Calu3 (cell line): Measurements from ENCODE around the gene TMEM131L. TPM values are rescaled to one million over a fixed set of nuclear protein-coding genes. Genes with fewer than 3 reads are reported as not detected.

ENCODE experiments used
- BruUV-seq: library from RNA; stranded (reverse); fragments of 400-500 nt; replicated peaks from 2 replicates; lab custom pipeline; 2021; lab: Mats Ljungman, UMichigan
- CTCF ChIA-PET: fragments of 300-600 bp; sonication (Branson Sonifier 250); formaldehyde crosslinking; loops from one replicate; lab custom pipeline; 2022; ENCODE audit warnings: antibody characterized with exemption; lab: Charles Lee
- DNase-seq: peaks from one replicate; pipeline ENCODE4 v3.0.0; 2022
- H3K27ac Mint-ChIP-seq: one replicate; pipeline ENCODE4 v1.8.0; 2022; ENCODE audit warnings: mixed read lengths; ENCODE audit not compliant: unreplicated experiment
- H3K27me3 Mint-ChIP-seq: one replicate; pipeline ENCODE4 v1.8.0; 2022; ENCODE audit warnings: mixed read lengths; ENCODE audit not compliant: unreplicated experiment
- H3K36me3 Mint-ChIP-seq: one replicate; pipeline ENCODE4 v1.8.0; 2022; ENCODE audit warnings: mild to moderate bottlenecking, moderate library complexity, mixed read lengths; ENCODE audit not compliant: insufficient read depth, unreplicated experiment
- H3K4me1 Mint-ChIP-seq: one replicate; pipeline ENCODE4 v1.8.0; 2022; ENCODE audit warnings: mild to moderate bottlenecking, low read depth, mixed read lengths; ENCODE audit not compliant: unreplicated experiment
- H3K4me3 Mint-ChIP-seq: one replicate; pipeline ENCODE4 v1.8.0; 2022; ENCODE audit warnings: mild to moderate bottlenecking, low read depth, moderate library complexity, mixed read lengths; ENCODE audit not compliant: unreplicated experiment
- H3K9me3 Mint-ChIP-seq: one replicate; pipeline ENCODE4 v1.8.0; 2022; ENCODE audit warnings: low read depth, mixed read lengths; ENCODE audit not compliant: unreplicated experiment
- CTCF ChIP-seq: fragments of 200-600 bp; IDR thresholded peaks from one replicate; pipeline ENCODE4 v1.8.0; 2022; ENCODE audit warnings: antibody characterized with exemption; ENCODE audit not compliant: unreplicated experiment
- intact Hi-C: fragments of 100-400 bp; cut with micrococcal nuclease; formaldehyde crosslinking; loops from one replicate; pipeline ENCODE4 v1.10.0; 2022; ENCODE audit not compliant: unreplicated experiment
- total RNA-seq: library from RNA; stranded (reverse); gene quantifications from 2 replicates; pipeline ENCODE4 v1.2.3, GENCODE V29; 2022

The TMEM131L gene
- total RNA-seq, 1 experiment from 2014 or later: 9.4 TPM

- CTCF ChIA-PET: no interaction called here
- peaks cover 3% of the 10 kb centered on the region for H3K9me3 Mint-ChIP-seq
- BruUV-seq: no TSS peak
- intact Hi-C loops: no loop called here
- no peak overlapping the region for H3K27ac Mint-ChIP-seq
- H3K27me3 Mint-ChIP-seq: peaks cover 21% of the 10 kb centered on the region
- no peak for TF ChIP-seq CTCF
- no peak overlapping the region for H3K4me3 Mint-ChIP-seq
- H3K4me1 Mint-ChIP-seq: peaks cover 6% of the 10 kb centered on the region
- DNase-seq: no peak
- H3K36me3 Mint-ChIP-seq: no peaks in the 10 kb centered on the region
These were observed 202.5 kb downstream of the TMEM131L start for GRCh38 chr4:153668647-153669046.

GRCh38 chr4:153669838-153670237 is 203.7 kb downstream of the TMEM131L start:
- Mint-ChIP-seq H3K9me3 (peaks cover 3% of the 10 kb centered on the region), H3K4me3 (no peak overlapping the region), H3K4me1 (peaks cover 6% of the 10 kb centered on the region), H3K27me3 (peaks cover 21% of the 10 kb centered on the region), H3K27ac (no peak overlapping the region), H3K36me3 (no peaks in the 10 kb centered on the region)
- no peak for TF ChIP-seq CTCF
- intact Hi-C loops: no loop called here
- no TSS peak for BruUV-seq
- no peak for DNase-seq
- CTCF ChIA-PET: no interaction called here

GRCh38 chr4:153676486-153676885 is 210.3 kb downstream of the TMEM131L start:
- CTCF ChIA-PET: no interaction called here
- intact Hi-C loops: no loop called here
- Mint-ChIP-seq H3K9me3 (no peaks in the 10 kb centered on the region), H3K4me1 (no peaks in the 10 kb centered on the region), H3K27ac (no peak overlapping the region), H3K27me3 (no peaks in the 10 kb centered on the region), H3K4me3 (no peak overlapping the region), H3K36me3 (no peaks in the 10 kb centered on the region)
- TF ChIP-seq CTCF: no peak
- BruUV-seq: no TSS peak
- DNase-seq: no peak

- no peaks in the 10 kb centered on the region for H3K36me3 Mint-ChIP-seq
- H3K27me3 Mint-ChIP-seq: no peaks in the 10 kb centered on the region
- no peaks in the 10 kb centered on the region for H3K4me1 Mint-ChIP-seq
- DNase-seq: no peak
- no peak for TF ChIP-seq CTCF
- intact Hi-C loops: no loop called here
- H3K4me3 Mint-ChIP-seq: no peak overlapping the region
- no peak overlapping the region for H3K27ac Mint-ChIP-seq
- no peaks in the 10 kb centered on the region for H3K9me3 Mint-ChIP-seq
- BruUV-seq: no TSS peak
- CTCF ChIA-PET: no interaction called here
These were observed 210.8 kb downstream of the TMEM131L start for GRCh38 chr4:153676984-153677383.
